ENCODE measurements around the gene S100A1. TPM values are rescaled to one million over a fixed set of nuclear protein-coding genes. Genes with fewer than 3 reads are reported as not detected.

Gene S100A1
- total and polyA plus RNA-seq, 2 of the 8 experiments (the other 6 are each of a cell fraction or from before 2014, with no cell fraction given), result 2.0 TPM; not detected in 1

- H3K79me2 ChIP-seq (ENCODE audit: control insufficient read depth in 1 of 2, insufficient read depth in 2 of 2, low read length in 2 of 2), result peaks cover 0 to 44% of the 10 kb centered on the region in 2 experiments; a peak in 3 of 4 replicates
- no peak overlapping the region for H2BK120ac ChIP-seq (replicated peaks; ENCODE audit: low read depth, low read length)
- peak overlapping the region in 1 of 2 experiments; percentile 33; a peak in 1 of 4 replicates for H3K4me2 ChIP-seq (ENCODE audit: insufficient read depth in 1 of 2, low read depth in 2 of 2, low read length in 2 of 2)
- H3K14ac ChIP-seq (ENCODE audit: insufficient read length), result no peak overlapping the region
- no peak overlapping the region for H3K27ac ChIP-seq (ENCODE audit: low read depth, low read length)
- no peak overlapping the region for H2BK12ac ChIP-seq (ENCODE audit: low read depth, low read length)
- H4K8ac ChIP-seq (ENCODE audit: extremely low read depth, insufficient read depth, low read length), result no peak overlapping the region
- no peak overlapping the region for H3K56ac ChIP-seq (replicated peaks; ENCODE audit: insufficient read length, low read depth, low read length)
- H3K9me3 ChIP-seq (ENCODE audit: insufficient read depth in 2 of 2, low read depth in 1 of 2, low read length in 1 of 2), result no peaks in the 10 kb centered on the region
- ChIA-PET POLR2A (ENCODE audit: partially characterized antibody) (interaction anchor here (0.8 to 16.2 kb wide), 3 partner anchors 9 to 28 kb away, joined by 4 to 343 read pairs (median 122); partner anchors contain the start of genes ILF2, S100A13 and SNAPIN), CTCF (ENCODE audit: partially characterized antibody) (interaction anchor here (0.7 to 5.4 kb wide), 2 partner anchors 8 to 14 kb away, joined by 5 to 28 read pairs; partner anchors contain the start of genes S100A1 and S100A13)
- H3K4me1 ChIP-seq (replicated peaks in 1 of 4; ENCODE audit: control insufficient read depth in 3 of 4, insufficient read depth in 4 of 4, low read length in 3 of 4), result peaks cover 0 to 5% (median 4%) of the 10 kb centered on the region in 4 experiments; a peak in 5 of 7 replicates
- 92% methylated on average over 8 of the region's 9 CpGs; no CpG with 5 or more reads in 1 of the 2 experiments for WGBS, 2 experiments (ENCODE audit: extremely low coverage in 1 of 2, insufficient coverage in 1 of 2, insufficient read length in 1 of 2, insufficient replicate concordance in 2 of 2, low coverage in 1 of 2, low lambda C conversion rate in 2 of 2, missing lambda C conversion rate in 1 of 2)
- peaks cover 2 to 4% of the 10 kb centered on the region in 2 experiments for H4K20me1 ChIP-seq (replicated peaks in 1 of 2; ENCODE audit: control insufficient read depth in 1 of 2, insufficient read depth in 2 of 2, low read length in 2 of 2)
- FAIRE-seq, result no peak
- H3K23me2 ChIP-seq (ENCODE audit: low read depth, low read length), result no peaks in the 10 kb centered on the region; the same call in 1 of the 2 replicates
- no peak overlapping the region for H4K5ac ChIP-seq (ENCODE audit: insufficient read length, low read depth, low read length)
- H3K36me3 ChIP-seq (ENCODE audit: control insufficient read depth in 2 of 4, insufficient read depth in 4 of 4, low read length in 3 of 4), result peaks cover 32 to 55% (median 48%) of the 10 kb centered on the region in 4 experiments
- no peak overlapping the region for H2BK5ac ChIP-seq (ENCODE audit: low read depth, low read length)
- no peak overlapping the region for H3K4ac ChIP-seq (replicated peaks; ENCODE audit: insufficient read length, low read depth, low read length)
- H4K91ac ChIP-seq (replicated peaks; ENCODE audit: insufficient read length, low read length), result no peak overlapping the region
- no peak for DNase-seq (ENCODE audit: low read depth in 1 of 2, low spot score in 2 of 2)
- no peak overlapping the region for H2BK15ac ChIP-seq (ENCODE audit: low read length)
- H3K4me3 ChIP-seq (ENCODE audit: extremely low read depth in 1 of 4, insufficient read depth in 2 of 4, low read depth in 3 of 4, low read length in 4 of 4), result no peak overlapping the region
- H3K23ac ChIP-seq (ENCODE audit: insufficient read length), result no peak overlapping the region
- no peak overlapping the region for H2BK20ac ChIP-seq (ENCODE audit: low read length)
- no peaks in the 10 kb centered on the region for H3K27me3 ChIP-seq (replicated peaks in 1 of 4; ENCODE audit: control insufficient read depth in 3 of 4, extremely low read depth in 1 of 4, insufficient read depth in 3 of 4, low read length in 3 of 4)
- no peaks in the 10 kb centered on the region for H3K79me1 ChIP-seq (ENCODE audit: low read depth, low read length)
- no peak overlapping the region for H2AFZ ChIP-seq (ENCODE audit: low read length)
- H3K18ac ChIP-seq (ENCODE audit: extremely low read depth, low read length), result no peak overlapping the region
- no peak overlapping the region for H2AK5ac ChIP-seq (ENCODE audit: low read depth, low read length)
- TF ChIP-seq ASH2L (IDR thresholded peaks at IDR 0.05; ENCODE audit: low read length), result no peak
- TF ChIP-seq CBX8 (IDR thresholded peaks at IDR 0.05; ENCODE audit: borderline replicate concordance, low read depth, low read length), result no peak
- TF ChIP-seq TEAD4 (IDR thresholded peaks at IDR 0.05; ENCODE audit: low read depth, low read length), result no peak
- no peak for TF ChIP-seq RXRA (IDR thresholded peaks at IDR 0.05; ENCODE audit: insufficient read depth, low read depth, low read length)
- TF ChIP-seq RNF2 (IDR thresholded peaks at IDR 0.05; ENCODE audit: borderline replicate concordance, low read depth, low read length, missing control alignments, poor library complexity, severe bottlenecking), result no peak
- no peak for TF ChIP-seq EP300 (IDR thresholded peaks at IDR 0.05; ENCODE audit: borderline replicate concordance in 1 of 2, low read depth in 2 of 2, low read length in 2 of 2)
- TF ChIP-seq TBP (IDR thresholded peaks at IDR 0.05; ENCODE audit: low read depth, low read length), result no peak
- no peak for TF ChIP-seq USF2 (IDR thresholded peaks at IDR 0.05; ENCODE audit: low read length)
- no peak for TF ChIP-seq SIX5 (IDR thresholded peaks at IDR 0.05; ENCODE audit: low read depth, low read length)
- no peak for TF ChIP-seq TAF1 (IDR thresholded peaks at IDR 0.05; ENCODE audit: low read depth, low read length)
- no peak for TF ChIP-seq SAP30 (IDR thresholded peaks at IDR 0.05; ENCODE audit: insufficient read depth, insufficient replicate concordance, low read length)
- no peak for TF ChIP-seq GABPA (IDR thresholded peaks at IDR 0.05; ENCODE audit: borderline replicate concordance, insufficient read depth, low read length)
- no peak overlapping the region for H3K9ac ChIP-seq (replicated peaks in 1 of 4; ENCODE audit: extremely low read depth in 1 of 4, low read depth in 3 of 4, low read length in 3 of 4)
Observed at GRCh38 chr1:153636312-153636711, 8.1 kb downstream of the S100A1 start.

All from H1 (cell line).